ENCODE results near the gene RBAK. TPM values are rescaled to one million over a fixed set of nuclear protein-coding genes. Genes with fewer than 3 reads are reported as not detected.

The RBAK gene
- total and polyA plus RNA-seq, 2 donors (not counting 1 experiment from before 2014, with no cell fraction given), result 3.7 to 20.3 TPM

GRCh38 chr7:5064391-5065106 is 18.9 kb downstream of the RBAK start:
- Histone ChIP-seq H3K27me3 (replicated peaks in 1 of 4; ENCODE audit: control extremely low read depth in 1 of 4, control insufficient read depth in 3 of 4, insufficient read depth in 4 of 4, low read length in 3 of 4) (no peaks in the 10 kb centered on the region), H3K9me3 (ENCODE audit: control extremely low read depth in 1 of 3, control insufficient read depth in 2 of 3, insufficient read depth in 1 of 3, low read length in 2 of 3) (peaks cover 23 to 93% (median 27%) of the 10 kb centered on the region in 3 donors), H2AFZ (ENCODE audit: insufficient read depth, low read depth, low read length, poor library complexity, severe bottlenecking) (no peak overlapping the region), H3K4me2 (replicated peaks; ENCODE audit: low read depth, low read length, poor library complexity, severe bottlenecking) (no peak overlapping the region), H3K4me3 (ENCODE audit: control extremely low read depth in 1 of 5, extremely low read depth in 1 of 5, insufficient read depth in 1 of 5, low read depth in 2 of 5, low read length in 4 of 5) (peak overlapping the region in 1 of 5 experiments; percentile 33), H3K36me3 (replicated peaks in 1 of 2; ENCODE audit: control extremely low read depth in 1 of 2, control insufficient read depth in 1 of 2, extremely low read depth in 1 of 2, insufficient read depth in 2 of 2, low read length in 1 of 2) (peaks cover 25 to 51% of the 10 kb centered on the region in 2 experiments), H3K79me2 (ENCODE audit: control insufficient read depth, insufficient read depth, low read length) (no peaks in the 10 kb centered on the region), H3K4me1 (ENCODE audit: control insufficient read depth in 2 of 2, insufficient read depth in 2 of 2, low read length in 2 of 2) (no peaks in the 10 kb centered on the region), H3K27ac (ENCODE audit: low read length in 2 of 2) (no peak overlapping the region), H3K9ac (ENCODE audit: low read length) (peak overlapping the region; percentile 14), H4K20me1 (ENCODE audit: control insufficient read depth, insufficient read depth, low read length, poor library complexity, severe bottlenecking) (no peaks in the 10 kb centered on the region)
- Mint-ChIP-seq H3K4me1 (no peaks in the 10 kb centered on the region), H3K27ac (no peak overlapping the region), H3K4me3 (no peak overlapping the region), H3K9me3 (ENCODE audit: insufficient read depth) (peaks cover 24% of the 10 kb centered on the region), H3K27me3 (no peaks in the 10 kb centered on the region)
- no CpG with 5 or more reads among the region's 12 CpGs for WGBS (ENCODE audit: insufficient coverage)
- ATAC-seq (ENCODE audit: low read depth) (no peak), DNase-seq (no peak)
- ChIA-PET POLR2A (no interaction called here), CTCF (no interaction called here)
- TF ChIP-seq EZH2 (IDR thresholded peaks at IDR 0.05; ENCODE audit: borderline replicate concordance, insufficient read depth, low read depth, low read length, poor library complexity, severe bottlenecking) (no peak), CTCF (IDR thresholded peaks at IDR 0.05) (no peak)
- intact Hi-C loops (cut with micrococcal nuclease), result no loop called here

- H3K27me3 Mint-ChIP-seq, result no peaks in the 10 kb centered on the region
- TF ChIP-seq CTCF (IDR thresholded peaks at IDR 0.05) (no peak), EZH2 (IDR thresholded peaks at IDR 0.05; ENCODE audit: borderline replicate concordance, insufficient read depth, low read depth, low read length, poor library complexity, severe bottlenecking) (no peak)
- H2AFZ ChIP-seq (ENCODE audit: insufficient read depth, low read depth, low read length, poor library complexity, severe bottlenecking), result no peak overlapping the region
- H3K4me1 Mint-ChIP-seq, result no peaks in the 10 kb centered on the region
- intact Hi-C loops (cut with micrococcal nuclease), result no loop called here
- H4K20me1 ChIP-seq (ENCODE audit: control insufficient read depth, insufficient read depth, low read length, poor library complexity, severe bottlenecking), result no peaks in the 10 kb centered on the region
- H3K4me3 ChIP-seq (ENCODE audit: control extremely low read depth in 1 of 5, extremely low read depth in 1 of 5, insufficient read depth in 1 of 5, low read depth in 2 of 5, low read length in 4 of 5), result peak overlapping the region in 1 of 5 experiments; percentile 28
- H3K27ac Mint-ChIP-seq, result no peak overlapping the region
- ChIA-PET POLR2A (no interaction called here), CTCF (no interaction called here)
- DNase-seq, result no peak
- peak overlapping the region; percentile 14 for H3K9ac ChIP-seq (ENCODE audit: low read length)
- no peaks in the 10 kb centered on the region for H3K79me2 ChIP-seq (ENCODE audit: control insufficient read depth, insufficient read depth, low read length)
- peaks cover 22 to 93% (median 32%) of the 10 kb centered on the region in 3 donors for H3K9me3 ChIP-seq (ENCODE audit: control extremely low read depth in 1 of 3, control insufficient read depth in 2 of 3, insufficient read depth in 1 of 3, low read length in 2 of 3)
- WGBS (ENCODE audit: insufficient coverage), result no CpG with 5 or more reads among the region's 5 CpGs
- H3K4me2 ChIP-seq (replicated peaks; ENCODE audit: low read depth, low read length, poor library complexity, severe bottlenecking), result no peak overlapping the region
- H3K4me3 Mint-ChIP-seq, result no peak overlapping the region
- H3K27me3 ChIP-seq (replicated peaks in 1 of 4; ENCODE audit: control extremely low read depth in 1 of 4, control insufficient read depth in 3 of 4, insufficient read depth in 4 of 4, low read length in 3 of 4), result no peaks in the 10 kb centered on the region
- H3K36me3 ChIP-seq (replicated peaks in 1 of 2; ENCODE audit: control extremely low read depth in 1 of 2, control insufficient read depth in 1 of 2, extremely low read depth in 1 of 2, insufficient read depth in 2 of 2, low read length in 1 of 2), result peaks cover 21 to 46% of the 10 kb centered on the region in 2 experiments
- H3K9me3 Mint-ChIP-seq (ENCODE audit: insufficient read depth), result peaks cover 25% of the 10 kb centered on the region
- H3K27ac ChIP-seq (ENCODE audit: low read length in 2 of 2), result no peak overlapping the region
- H3K4me1 ChIP-seq (ENCODE audit: control insufficient read depth in 2 of 2, insufficient read depth in 2 of 2, low read length in 2 of 2), result no peaks in the 10 kb centered on the region
- ATAC-seq (ENCODE audit: low read depth), result no peak
Observed at GRCh38 chr7:5065107-5065407, 19.4 kb downstream of the RBAK start.
